SU-DHL-6 (cell line): ENCODE measurements around the gene BCORL1.

ENCODE experiments used
- CTCF ChIP-seq: fragments of 200-600 bp; sonication (generic); IDR thresholded peaks from one replicate; pipeline ENCODE4 v1.5.1; 2017; ENCODE audit warnings: antibody characterized with exemption, mild to moderate bottlenecking, low read length, moderate library complexity; ENCODE audit not compliant: insufficient read depth, poor library complexity, severe bottlenecking
- EZH2phosphoT487 ChIP-seq: fragments of 200-600 bp; sonication (generic), shearing (Covaris generic); conservative IDR thresholded peaks from 2 replicates; pipeline ENCODE4 v1.6.1; 2018; ENCODE audit warnings: mild to moderate bottlenecking, antibody characterized with exemption, low read length, moderate library complexity, mixed read lengths

DNA sequence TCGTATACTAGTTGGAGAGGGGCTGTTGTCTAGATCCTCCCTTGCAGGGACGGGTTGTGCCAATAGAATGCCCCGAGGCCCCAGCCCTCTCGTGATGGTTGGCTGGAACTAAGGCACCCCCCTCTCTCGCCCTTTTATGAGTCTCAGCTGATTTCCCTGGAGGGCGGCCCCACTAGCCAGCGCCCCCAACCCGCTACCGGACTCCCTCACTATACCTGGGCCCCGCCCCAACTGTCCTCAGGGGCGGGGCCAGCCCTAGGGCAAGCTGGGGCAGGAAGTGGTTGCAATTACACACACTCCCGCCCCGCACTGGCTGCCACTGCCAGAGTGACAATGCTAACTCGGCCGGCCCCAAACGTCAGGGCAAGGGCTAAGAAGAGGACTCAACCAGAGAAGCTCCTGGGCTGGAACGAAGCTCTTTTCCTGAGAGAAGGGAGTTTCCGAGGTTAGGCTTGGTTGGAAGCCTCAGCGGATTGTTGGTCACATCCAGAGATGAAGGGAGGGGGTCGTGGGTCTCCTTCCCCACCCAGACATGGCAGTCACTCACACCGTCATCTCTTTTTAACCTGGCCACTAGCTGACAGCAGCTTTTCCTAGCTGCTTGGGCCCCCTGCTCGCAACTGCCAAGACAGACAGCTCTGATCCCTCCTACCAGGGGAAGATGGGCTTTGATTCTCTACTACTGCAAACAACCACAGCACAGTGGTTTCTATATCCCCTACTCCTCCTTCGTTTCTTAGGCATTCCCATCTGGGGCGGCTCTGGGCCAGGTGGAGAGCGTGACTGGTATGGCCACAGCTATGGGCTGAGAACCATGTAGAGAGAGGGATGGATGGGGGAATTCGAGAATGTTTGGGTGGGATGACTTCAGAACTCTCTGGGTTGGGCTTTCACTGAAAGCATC lies 21.0 kb upstream of the BCORL1 start:
- TF ChIP-seq CTCF (no peak), EZH2phosphoT487 (no peak)
